A549 treated with ZK216348 at 1 μM for 4 hours (cell line): ENCODE measurements around the gene ARHGAP18. TPM values are rescaled to one million over a fixed set of nuclear protein-coding genes. Genes with fewer than 3 reads are reported as not detected.

Experiments used
- total RNA-seq: library from RNA; stranded (reverse); fragments of 200-300 nt; extraction: Qiagen RNA extraction; gene quantifications from 5 replicates; pipeline ENCODE4 v1.2.3, GENCODE V29; 2022; ENCODE audit warnings: low read depth

The ARHGAP18 gene
- 3.8 to 5.5 TPM (median 4.0 TPM) in 5 replicates for total RNA-seq

GRCh38 chr6:129709769-129710449 is at the start of gene ARHGAP18:
ARHGAP18 (minus strand) TSS chr6:129710177; CDS start chr6:129710136, 41 bp downstream.

Other genes with a start within 250 kb of the ARHGAP18 start
- gene TMEM244, start 151.1 kb upstream of the ARHGAP18 start, total RNA-seq, result not detected in 5 replicates